HepG2 (cell line): ENCODE measurements around the gene ZBTB7B. TPM values are rescaled to one million over a fixed set of nuclear protein-coding genes. Genes with fewer than 3 reads are reported as not detected.
A peak's percentile ranks its signal among the peaks of the same experiment; 100 is the strongest.

Source experiments
- AFF4 ChIP-seq: sonication (generic); formaldehyde crosslinking; IDR thresholded peaks from 2 replicates; pipeline ENCODE4 v1.4.0; 2020; ENCODE audit warnings: missing genetic modification reagents
- ESRRA ChIP-seq: sonication (generic); formaldehyde crosslinking; IDR thresholded peaks from 2 replicates; pipeline ENCODE4 v1.5.1; 2020; ENCODE audit warnings: mild to moderate bottlenecking, low read depth, missing genetic modification reagents
- GATAD1 ChIP-seq: IDR thresholded peaks from 2 replicates; pipeline ENCODE4 v1.6.1; 2016; ENCODE audit warnings: missing genetic modification reagents, missing compliant biosample characterization
- MED1 ChIP-seq: sonication (generic); formaldehyde crosslinking; IDR thresholded peaks from 2 replicates; pipeline ENCODE4 v1.4.0; 2020; ENCODE audit warnings: missing genetic modification reagents
- MNT ChIP-seq: fragments of 450-650 bp; IDR thresholded peaks from 2 replicates; pipeline ENCODE4 v1.6.1; 2016
- MTERF4 ChIP-seq: sonication (generic); formaldehyde crosslinking; IDR thresholded peaks from 2 replicates; pipeline ENCODE4 v1.8.0; 2023; ENCODE audit warnings: mild to moderate bottlenecking, missing genetic modification reagents
- TCF7L2 ChIP-seq: IDR thresholded peaks from 2 replicates; pipeline ENCODE4 v1.6.1; 2011; ENCODE audit warnings: mild to moderate bottlenecking, low read depth, low read length, moderate library complexity
- ZBTB25 ChIP-seq: IDR thresholded peaks from 2 replicates; pipeline ENCODE4 v1.6.1; 2018; ENCODE audit warnings: missing genetic modification reagents
- ZFP91 ChIP-seq: sonication (generic); formaldehyde crosslinking; IDR thresholded peaks from 2 replicates; pipeline ENCODE4 v1.9.0; 2022; ENCODE audit warnings: missing genetic modification reagents, mild to moderate bottlenecking, borderline replicate concordance
- ZNF121 ChIP-seq: sonication (generic); formaldehyde crosslinking; IDR thresholded peaks from 2 replicates; pipeline ENCODE4 v1.5.0; 2020; ENCODE audit warnings: mild to moderate bottlenecking, missing genetic modification reagents
- ZNF280D ChIP-seq: sonication (generic); formaldehyde crosslinking; IDR thresholded peaks from 2 replicates; pipeline ENCODE4 v1.5.1; 2020; ENCODE audit warnings: mild to moderate bottlenecking, missing genetic modification reagents
- ZNF3 ChIP-seq: IDR thresholded peaks from 2 replicates; pipeline ENCODE4 v1.7.0; 2017; ENCODE audit warnings: inconsistent platforms
- ZNF34 ChIP-seq: sonication (generic); formaldehyde crosslinking; IDR thresholded peaks from 2 replicates; pipeline ENCODE4 v1.4.0; 2020; ENCODE audit warnings: mild to moderate bottlenecking, missing genetic modification reagents, borderline replicate concordance
- ZNF619 ChIP-seq: sonication (generic); formaldehyde crosslinking; IDR thresholded peaks from 2 replicates; pipeline ENCODE4 v1.4.0; 2020; ENCODE audit warnings: mild to moderate bottlenecking, missing genetic modification reagents
- ZNF792 ChIP-seq: IDR thresholded peaks from 2 replicates; pipeline ENCODE4 v1.6.1; 2016
- polyA plus RNA-seq, 8 experiments: library from polyadenylated mRNA; depleted of rRNA in 3 of 8; stranded (reverse) in 7 of 8; unstranded in 1 of 8; fragments of >200 nt; fragmentation: Illumina TruSeq in 4 of 8; extraction: Trizol in 4 of 8; gene quantifications; 2 replicates each; pipeline versions ENCODE4 v1.2.1 to v1.2.3, GENCODE V29; 2011 to 2016; ENCODE audit warnings: low read depth in 4 of 8, missing spikeins in 1 of 8, mixed read lengths in 1 of 8; ENCODE audit not compliant: insufficient read depth in 1 of 8
- total RNA-seq, 5 experiments: library from RNA; depleted of rRNA; stranded (reverse); fragments of >200 nt; fragmentation: Illumina TruSeq; extraction: Trizol; gene quantifications; 2 replicates each; pipeline ENCODE4 v1.2.3, GENCODE V29; 2016; ENCODE audit warnings: low read depth in 1 of 5

Gene ZBTB7B
- total and polyA plus RNA-seq, 2 of the 13 experiments (the other 11 are each of a cell fraction or from before 2014, with no cell fraction given), result 15.5 to 17.5 TPM

GRCh38 chr1:155050560-155051341 lies 48.1 kb downstream of the ZBTB7B start, which contains the start of gene ADAM15 (continued):
- TF ChIP-seq ZFP91 (CRISPR knock-in tag) (peak; percentile 92), ESRRA (peak; percentile 53; the same call in 1 of the 2 replicates), ZNF34 (CRISPR knock-in tag) (no peak), GATAD1 (CRISPR knock-in tag) (0 out of 2 replicates have a peak, but pooled peaks have one; percentile 48), ZNF792 (CRISPR knock-in tag) (peak; percentile 44; the same call in 1 of the 2 replicates), MTERF4 (CRISPR knock-in tag) (peak; percentile 98), MNT (no peak), ZBTB25 (CRISPR knock-in tag) (no peak; the same call in 1 of the 2 replicates), MED1 (CRISPR knock-in tag) (peak; percentile 56), ZNF3 (CRISPR knock-in tag) (no peak), ZNF619 (CRISPR knock-in tag) (peak; percentile 95), TCF7L2 (no peak), ZNF121 (CRISPR knock-in tag) (peak; percentile 84), AFF4 (CRISPR knock-in tag) (no peak), ZNF280D (CRISPR knock-in tag) (peak; percentile 21; the same call in 1 of the 2 replicates)
